Neural cell (in vitro differentiated cells): ENCODE results near the gene COMMD2. TPM values are rescaled to one million over a fixed set of nuclear protein-coding genes. Genes with fewer than 3 reads are reported as not detected.

Source experiments
- H2AFZ ChIP-seq: fragments of 200-600, 300-800 bp; sonication (generic), shearing (Covaris generic); 2 replicates; pipeline ENCODE4 v1.6.0; 2014; ENCODE audit warnings: low read depth, mild to moderate bottlenecking, antibody characterized with exemption, low read length, moderate library complexity
- H3F3A ChIP-seq: fragments of 200-600 bp; shearing (Covaris generic); 2 replicates; pipeline ENCODE4 v1.6.1; 2016; ENCODE audit warnings: mild to moderate bottlenecking, moderate library complexity, mixed read lengths, antibody characterized with exemption, low read length; ENCODE audit not compliant: insufficient read depth, poor library complexity, severe bottlenecking
- H3K27ac ChIP-seq: fragments of 200-600, 300-800 bp; sonication (generic), shearing (Covaris generic); 2 replicates; pipeline ENCODE4 v1.5.1; 2014; ENCODE audit warnings: mild to moderate bottlenecking, low read length, moderate library complexity
- H3K27me3 ChIP-seq: fragments of 300-800, 200-600 bp; sonication (generic), shearing (Covaris generic); 2 replicates; pipeline ENCODE4 v1.6.0; 2014; ENCODE audit warnings: mild to moderate bottlenecking, low read depth, low read length, moderate library complexity; ENCODE audit not compliant: insufficient read depth
- H3K36me3 ChIP-seq: fragments of 300-800, 200-600 bp; sonication (generic), shearing (Covaris generic); 2 replicates; pipeline ENCODE4 v1.5.1; 2014; ENCODE audit warnings: mild to moderate bottlenecking, antibody characterized with exemption, low read length, moderate library complexity; ENCODE audit not compliant: insufficient read depth
- H3K4me2 ChIP-seq: fragments of 300-800, 200-600 bp; sonication (generic), shearing (Covaris generic); 2 replicates; pipeline ENCODE4 v1.6.0; 2014; ENCODE audit warnings: mild to moderate bottlenecking, low read length
- H3K4me3 ChIP-seq: fragments of 300-800, 200-600 bp; sonication (generic), shearing (Covaris generic); 2 replicates; pipeline ENCODE4 v1.5.1; 2014; ENCODE audit warnings: mild to moderate bottlenecking, low read length, moderate library complexity
- H3K79me2 ChIP-seq: fragments of 200-600 bp; shearing (Covaris generic); replicated peaks from 2 replicates; pipeline ENCODE4 v1.6.0; 2014; ENCODE audit warnings: mild to moderate bottlenecking, low read length, moderate library complexity; ENCODE audit not compliant: insufficient read depth
- H3K9ac ChIP-seq: fragments of 300-800, 200-600 bp; sonication (generic), shearing (Covaris generic); 2 replicates; pipeline ENCODE4 v1.6.1; 2016; ENCODE audit warnings: mild to moderate bottlenecking, low read length, mixed read lengths
- H3K9me2 ChIP-seq: fragments of 200-600 bp; shearing (Covaris generic); 2 replicates; pipeline ENCODE4 v1.6.1; 2016; ENCODE audit warnings: mild to moderate bottlenecking, low read length, mixed read lengths; ENCODE audit not compliant: insufficient read depth
- H3K9me3 ChIP-seq: fragments of 200-600, 300-800 bp; sonication (generic), shearing (Covaris generic); 2 replicates; pipeline ENCODE4 v1.6.1; 2016; ENCODE audit warnings: mild to moderate bottlenecking, mixed run types, low read length, moderate library complexity, mixed read lengths
- H4K20me1 ChIP-seq: fragments of 200-600 bp; shearing (Covaris generic); 2 replicates; pipeline ENCODE4 v1.6.1; 2016; ENCODE audit warnings: mild to moderate bottlenecking, mixed run types; ENCODE audit not compliant: insufficient read depth
- EP300 ChIP-seq: fragments of 450-650 bp; conservative IDR thresholded peaks from 2 replicates; pipeline ENCODE4 v1.6.1; 2014; ENCODE audit warnings: antibody characterized with exemption, mild to moderate bottlenecking, moderate library complexity; ENCODE audit not compliant: poor library complexity, severe bottlenecking
- EZH2 ChIP-seq: fragments of 200-600, 300-800 bp; shearing (Covaris generic), sonication (generic); IDR thresholded peaks from 2 replicates; pipeline ENCODE4 v1.6.1; 2014; ENCODE audit warnings: antibody characterized with exemption, low read length, borderline replicate concordance, mild to moderate bottlenecking; ENCODE audit not compliant: insufficient read depth, poor library complexity, severe bottlenecking
- MXI1 ChIP-seq: fragments of 450-650 bp; conservative IDR thresholded peaks from 2 replicates; pipeline ENCODE4 v1.6.1; 2014; ENCODE audit warnings: antibody characterized with exemption, mild to moderate bottlenecking; ENCODE audit not compliant: poor library complexity, severe bottlenecking
- POLR2AphosphoS5 ChIP-seq: IDR thresholded peaks from 2 replicates; pipeline ENCODE4 v1.6.1; 2012
- RAD21 ChIP-seq: fragments of 450-650 bp; conservative IDR thresholded peaks from 2 replicates; pipeline ENCODE4 v1.6.1; 2014; ENCODE audit warnings: antibody characterized with exemption, mild to moderate bottlenecking, moderate library complexity
- REST ChIP-seq: IDR thresholded peaks from 2 replicates; pipeline ENCODE4 v1.6.1; 2012; ENCODE audit warnings: borderline replicate concordance
- SMC3 ChIP-seq: fragments of 450-650 bp; conservative IDR thresholded peaks from 2 replicates; pipeline ENCODE4 v1.6.1; 2014; ENCODE audit warnings: antibody characterized with exemption, mild to moderate bottlenecking, moderate library complexity; ENCODE audit not compliant: poor library complexity
- TAF1 ChIP-seq: IDR thresholded peaks from 2 replicates; pipeline ENCODE4 v1.6.1; 2012; ENCODE audit warnings: low read depth
- polyA plus RNA-seq: library from polyadenylated mRNA; depleted of rRNA; stranded (reverse); fragments of >200 nt; gene quantifications from 2 replicates; pipeline ENCODE4 v1.2.3, GENCODE V29; 2014
- TF ChIP-seq, protein P1 (sequence below): fragments of 450-650 bp; IDR thresholded peaks from 2 replicates; pipeline ENCODE4 v1.5.1; 2014; ENCODE audit warnings: antibody characterized with exemption, mild to moderate bottlenecking, moderate library complexity; ENCODE audit not compliant: poor library complexity, severe bottlenecking

COMMD2 gene
- polyA plus RNA-seq, 1 donor from 2014 or later, result 126 TPM

GRCh38 chr3:149796026-149796425, 43.7 kb upstream of the COMMD2 start:
- no peaks in the 10 kb centered on the region for H4K20me1 ChIP-seq
- H3K36me3 ChIP-seq, result no peaks in the 10 kb centered on the region
- H2AFZ ChIP-seq, result no peak overlapping the region
- H3K79me2 ChIP-seq, result no peaks in the 10 kb centered on the region
- no peak overlapping the region for H3K9ac ChIP-seq
- H3K4me3 ChIP-seq, result no peak overlapping the region
- H3K27me3 ChIP-seq, result no peaks in the 10 kb centered on the region
- no peak overlapping the region for H3K4me2 ChIP-seq
- H3K9me2 ChIP-seq, result no peaks in the 10 kb centered on the region
- no peaks in the 10 kb centered on the region for H3F3A ChIP-seq
- no peak overlapping the region for H3K27ac ChIP-seq
- no peaks in the 10 kb centered on the region for H3K9me3 ChIP-seq
- TF ChIP-seq EZH2 (no peak), SMC3 (no peak), RAD21 (no peak), MXI1 (no peak), REST (no peak), EP300 (no peak), POLR2AphosphoS5 (no peak), TAF1 (no peak)
- TF ChIP-seq, protein P1, sequence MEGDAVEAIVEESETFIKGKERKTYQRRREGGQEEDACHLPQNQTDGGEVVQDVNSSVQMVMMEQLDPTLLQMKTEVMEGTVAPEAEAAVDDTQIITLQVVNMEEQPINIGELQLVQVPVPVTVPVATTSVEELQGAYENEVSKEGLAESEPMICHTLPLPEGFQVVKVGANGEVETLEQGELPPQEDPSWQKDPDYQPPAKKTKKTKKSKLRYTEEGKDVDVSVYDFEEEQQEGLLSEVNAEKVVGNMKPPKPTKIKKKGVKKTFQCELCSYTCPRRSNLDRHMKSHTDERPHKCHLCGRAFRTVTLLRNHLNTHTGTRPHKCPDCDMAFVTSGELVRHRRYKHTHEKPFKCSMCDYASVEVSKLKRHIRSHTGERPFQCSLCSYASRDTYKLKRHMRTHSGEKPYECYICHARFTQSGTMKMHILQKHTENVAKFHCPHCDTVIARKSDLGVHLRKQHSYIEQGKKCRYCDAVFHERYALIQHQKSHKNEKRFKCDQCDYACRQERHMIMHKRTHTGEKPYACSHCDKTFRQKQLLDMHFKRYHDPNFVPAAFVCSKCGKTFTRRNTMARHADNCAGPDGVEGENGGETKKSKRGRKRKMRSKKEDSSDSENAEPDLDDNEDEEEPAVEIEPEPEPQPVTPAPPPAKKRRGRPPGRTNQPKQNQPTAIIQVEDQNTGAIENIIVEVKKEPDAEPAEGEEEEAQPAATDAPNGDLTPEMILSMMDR, result no peak

DNA sequence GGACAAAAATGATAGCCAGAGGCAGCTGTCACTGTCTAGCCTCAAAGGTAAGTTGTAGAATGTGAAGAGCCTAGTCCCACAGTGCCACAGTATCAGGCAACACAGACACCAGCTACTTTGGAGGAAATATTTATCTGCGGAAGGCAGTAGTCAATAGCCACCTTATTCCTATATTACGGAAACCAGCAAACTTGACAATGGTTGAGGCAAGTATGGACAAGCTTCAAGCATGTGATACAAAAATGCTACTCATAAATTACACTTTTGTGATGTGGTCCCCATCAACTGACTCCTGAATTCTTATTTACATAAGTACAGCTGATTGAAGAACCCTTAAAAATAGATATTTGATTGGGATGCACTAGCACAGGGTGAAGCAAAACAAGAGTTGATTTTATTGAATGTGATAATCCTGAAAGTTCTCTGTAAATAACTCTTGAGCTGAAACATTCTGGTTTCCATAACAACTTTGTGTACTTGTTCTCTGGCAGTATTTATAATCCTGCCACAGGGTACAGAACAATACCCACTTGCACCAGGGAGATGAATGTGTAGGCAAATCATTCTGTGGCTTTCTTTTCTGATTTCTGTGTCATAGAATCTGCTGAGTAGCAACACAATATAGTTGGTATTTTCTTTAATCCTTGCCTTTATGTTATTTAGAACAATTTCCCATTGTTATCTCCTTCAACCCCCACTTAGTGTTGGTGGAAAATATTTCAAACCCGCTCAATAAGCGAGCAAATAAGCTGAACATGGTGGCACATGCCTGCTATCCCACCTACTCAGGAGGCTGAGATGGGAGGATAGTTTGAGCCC, 40.4 kb upstream of the COMMD2 start, which contains the start of gene ANKUB1:
TSS of gene ANKUB1 (minus strand) at position 103 of the 819 bp plus-strand sequence. CDS start 188 bp downstream, outside the sequence.
- Histone ChIP-seq H3K9ac (no peak within 1 kb of the TSS), H2AFZ (no peak within 1 kb of the TSS), H4K20me1 (no peaks in the 10 kb centered on the region), H3F3A (no peaks in the 10 kb centered on the region), H3K9me2 (no peaks in the 10 kb centered on the region), H3K36me3 (no peaks in the 10 kb centered on the region), H3K9me3 (no peaks in the 10 kb centered on the region), H3K4me3 (no peak within 1 kb of the TSS), H3K4me2 (no peak within 1 kb of the TSS), H3K27ac (no peak within 1 kb of the TSS), H3K27me3 (no peaks in the 10 kb centered on the region), H3K79me2 (no peaks in the 10 kb centered on the region)
- TF ChIP-seq, protein P1, result no peak
- TF ChIP-seq TAF1 (no peak), MXI1 (no peak), POLR2AphosphoS5 (no peak), SMC3 (no peak), EZH2 (no peak), RAD21 (no peak), REST (no peak), EP300 (no peak)
